Omental fat pad (tissue), 4 donors: ENCODE results near the gene ZNF70. TPM values are rescaled to one million over a fixed set of nuclear protein-coding genes. Genes with fewer than 3 reads are reported as not detected.

ENCODE experiments used
- ATAC-seq: fragments of 150-250 bp; one replicate; pipeline ENCODE4 v1.9.1; 2016; ENCODE audit warnings: mild to moderate bottlenecking, moderate library complexity; ENCODE audit not compliant: low FRiP score
- DNase-seq: peaks from one replicate; pipeline ENCODE4 v3.0.0-alpha.2; 2019; ENCODE audit warnings: low spot score
- total RNA-seq, 4 donors: library from RNA; depleted of rRNA; stranded (reverse); fragments of >200 nt; gene quantifications; one replicate each; pipeline ENCODE4 v1.1.0, GENCODE V29; 2016
- TF ChIP-seq, protein P1 (sequence below), 3 donors: fragments of 450-650 bp; IDR thresholded peaks; one replicate each; pipeline ENCODE4 v1.5.1; 2016 to 2017; ENCODE audit warnings: antibody characterized with exemption in 3 of 3, mild to moderate bottlenecking in 3 of 3, moderate library complexity in 2 of 3

Gene ZNF70
- total RNA-seq, 4 donors from 2014 or later = 2.8 to 5.1 (median 4.0) TPM

DNA sequence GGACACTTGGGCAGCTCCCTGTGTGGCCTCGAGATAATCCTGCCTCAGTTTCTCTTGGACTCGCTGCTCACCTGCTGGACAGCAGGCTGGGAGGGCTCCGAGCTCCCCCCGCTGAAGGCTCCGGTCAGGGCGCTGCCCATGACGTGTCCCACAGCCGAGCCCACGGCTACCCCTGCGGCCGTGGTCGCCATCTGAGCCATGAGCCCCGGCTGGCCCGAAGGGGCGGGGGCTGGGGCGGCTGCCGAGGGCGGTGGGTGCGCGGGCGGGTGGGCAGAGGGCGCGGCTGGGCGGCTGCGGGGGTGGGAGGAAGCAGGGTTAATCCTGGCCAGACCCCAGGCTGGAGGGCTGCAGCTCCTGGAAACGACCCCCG is 16.4 kb upstream of the ZNF70 start:
- TF ChIP-seq, protein P1, sequence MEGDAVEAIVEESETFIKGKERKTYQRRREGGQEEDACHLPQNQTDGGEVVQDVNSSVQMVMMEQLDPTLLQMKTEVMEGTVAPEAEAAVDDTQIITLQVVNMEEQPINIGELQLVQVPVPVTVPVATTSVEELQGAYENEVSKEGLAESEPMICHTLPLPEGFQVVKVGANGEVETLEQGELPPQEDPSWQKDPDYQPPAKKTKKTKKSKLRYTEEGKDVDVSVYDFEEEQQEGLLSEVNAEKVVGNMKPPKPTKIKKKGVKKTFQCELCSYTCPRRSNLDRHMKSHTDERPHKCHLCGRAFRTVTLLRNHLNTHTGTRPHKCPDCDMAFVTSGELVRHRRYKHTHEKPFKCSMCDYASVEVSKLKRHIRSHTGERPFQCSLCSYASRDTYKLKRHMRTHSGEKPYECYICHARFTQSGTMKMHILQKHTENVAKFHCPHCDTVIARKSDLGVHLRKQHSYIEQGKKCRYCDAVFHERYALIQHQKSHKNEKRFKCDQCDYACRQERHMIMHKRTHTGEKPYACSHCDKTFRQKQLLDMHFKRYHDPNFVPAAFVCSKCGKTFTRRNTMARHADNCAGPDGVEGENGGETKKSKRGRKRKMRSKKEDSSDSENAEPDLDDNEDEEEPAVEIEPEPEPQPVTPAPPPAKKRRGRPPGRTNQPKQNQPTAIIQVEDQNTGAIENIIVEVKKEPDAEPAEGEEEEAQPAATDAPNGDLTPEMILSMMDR (IDR thresholded peaks at IDR 0.05) = no peak
- no peak for DNase-seq
- no peak for ATAC-seq

DNA sequence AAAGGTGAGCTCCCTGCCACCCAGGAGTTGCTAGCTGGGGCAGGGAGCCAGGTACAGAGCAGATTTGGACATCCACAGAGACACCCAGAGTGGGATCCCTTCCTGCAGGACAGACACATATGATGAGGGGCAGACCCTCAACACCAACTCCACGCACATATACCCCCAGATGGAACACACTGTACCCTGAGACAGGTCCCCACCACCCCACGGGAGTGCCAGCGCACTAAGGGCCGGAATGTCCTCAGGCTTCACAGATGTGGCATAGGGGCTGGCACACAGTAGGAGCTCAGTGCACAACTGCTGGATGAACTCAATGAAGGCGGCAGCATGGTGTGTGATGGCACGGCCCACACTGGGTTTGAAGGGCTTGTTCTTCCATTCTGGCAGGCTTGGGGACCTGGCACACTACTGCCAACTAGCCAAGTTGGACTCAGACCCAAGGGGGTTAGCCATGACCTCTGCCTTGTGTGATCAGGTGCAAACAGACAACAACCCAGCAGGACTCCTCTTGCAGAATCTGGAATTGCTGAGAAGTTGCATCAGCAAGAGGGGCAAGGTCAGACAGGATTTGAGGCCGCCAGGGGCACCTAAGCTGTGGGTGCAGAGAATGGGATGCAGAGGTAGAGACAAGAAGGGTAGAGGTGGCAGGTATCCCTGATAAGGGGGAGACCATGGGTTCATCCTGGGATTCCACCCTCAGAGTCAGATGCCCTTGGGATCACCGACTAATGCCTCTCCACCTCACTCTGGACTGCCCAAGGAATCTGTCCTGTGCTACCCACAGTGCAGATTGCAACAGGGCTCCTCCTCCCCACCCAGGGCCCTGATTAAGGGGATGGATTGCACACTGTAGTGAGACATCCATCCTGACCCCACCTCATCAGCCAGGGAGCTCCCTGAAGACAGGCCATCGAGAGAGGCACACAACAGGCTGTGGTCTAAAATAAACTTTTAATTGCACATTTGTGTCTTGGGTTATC is 14.3 kb upstream of the ZNF70 start:
- DNase-seq (no peak), ATAC-seq (no peak)
- TF ChIP-seq, protein P1 (IDR thresholded peaks at IDR 0.05) = no peak

GRCh38 chr22:23763954-23764353 is 13.0 kb upstream of the ZNF70 start:
- ATAC-seq = no peak
- DNase-seq = no peak
- TF ChIP-seq, protein P1 (IDR thresholded peaks at IDR 0.05) = no peak

DNA sequence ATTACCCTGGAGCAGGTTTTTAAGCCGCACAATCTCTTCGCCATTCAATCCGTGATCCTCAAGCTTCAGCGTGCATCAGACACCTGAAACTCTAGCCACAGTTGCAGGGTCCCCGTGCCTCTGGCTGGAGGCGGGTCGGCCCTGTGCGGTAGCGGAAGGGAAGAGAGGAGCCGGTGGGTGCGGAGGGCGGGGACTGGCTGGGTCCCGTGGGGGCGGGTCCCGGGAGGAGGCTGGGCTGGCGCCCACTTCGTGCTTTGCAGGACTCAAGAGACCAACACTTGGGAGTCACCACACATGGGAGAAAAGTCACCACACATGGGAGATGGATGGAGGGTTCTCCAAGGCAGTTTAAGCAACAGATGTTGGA is 12.7 kb upstream of the ZNF70 start:
- ATAC-seq = no peak
- no peak for DNase-seq

GRCh38 chr22:23762842-23763578 is 12.1 kb upstream of the ZNF70 start, which contains the start of gene C22orf15:
TSS of gene C22orf15 (plus strand) at chr22:23762990. CDS start at chr22:23763307, 317 bp downstream.
- TF ChIP-seq, protein P1 (IDR thresholded peaks at IDR 0.05) = no peak
- no peak for ATAC-seq
- no peak for DNase-seq

More for the DNA sequence above, 12.7 kb upstream of the ZNF70 start:
- TF ChIP-seq, protein P1 (IDR thresholded peaks at IDR 0.05) = no peak

DNA sequence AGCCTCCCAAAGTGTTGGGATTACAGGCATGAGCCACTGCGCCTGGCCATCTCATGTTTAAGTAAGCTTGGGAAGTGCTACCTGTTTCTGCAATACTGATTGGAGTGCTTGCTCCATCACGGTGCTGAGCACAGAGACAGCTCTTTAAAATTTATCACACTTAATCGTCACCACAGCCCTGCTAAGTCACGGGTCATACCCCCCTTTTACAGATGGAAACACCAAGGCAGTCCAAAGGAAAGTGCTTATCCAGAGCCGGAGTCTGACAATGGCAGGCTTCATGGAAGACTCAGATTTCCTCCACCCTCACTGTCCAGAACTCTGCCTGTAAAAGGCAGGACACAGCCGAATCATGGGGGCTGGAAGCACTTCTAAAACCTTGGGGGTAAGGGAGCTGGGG is 9.1 kb upstream of the ZNF70 start:
- TF ChIP-seq, protein P1 (IDR thresholded peaks at IDR 0.05) = no peak
- ATAC-seq = no peak
- no peak for DNase-seq
